Activated CD8-positive, alpha-beta T cell treated with anti-CD3 and anti-CD28 coated beads, Interleukin-2, amount 10 ng/mL, durations not matched to agents 7 days and 5 days (primary cell): Measurements from ENCODE around the gene DGKE. TPM values are rescaled to one million over a fixed set of nuclear protein-coding genes. Genes with fewer than 3 reads are reported as not detected.

Experiments used
- ATAC-seq: fragments of 150-1000 bp; cut with Tn5 transposase; one replicate; pipeline ENCODE4 v1.10.0; 2021; ENCODE audit warnings: moderate library complexity
- CTCF ChIA-PET: fragments of 350-600 bp; sonication (Branson Sonifier 250); formaldehyde crosslinking; loops from one replicate; lab custom pipeline; 2021; ENCODE audit warnings: antibody characterized with exemption; lab: Charles Lee
- POLR2A ChIA-PET: fragments of 350-600 bp; sonication (Branson Sonifier 250); formaldehyde crosslinking; loops from one replicate; lab custom pipeline; 2021; ENCODE audit warnings: antibody characterized with exemption; lab: Charles Lee
- DNase-seq: peaks from one replicate; pipeline ENCODE4 v3.0.0-alpha.2; 2020
- H3K27ac Mint-ChIP-seq: one replicate; pipeline ENCODE4 v1.8.0; 2021; ENCODE audit warnings: mild to moderate bottlenecking, mixed read lengths
- H3K27me3 Mint-ChIP-seq: one replicate; pipeline ENCODE4 v1.8.0; 2021; ENCODE audit warnings: low read depth, mixed read lengths
- H3K36me3 Mint-ChIP-seq: one replicate; pipeline ENCODE4 v1.8.0; 2021; ENCODE audit warnings: low read depth, mixed read lengths
- H3K4me1 Mint-ChIP-seq: one replicate; pipeline ENCODE4 v1.8.0; 2021; ENCODE audit warnings: low read depth, mixed read lengths
- H3K4me3 Mint-ChIP-seq: one replicate; pipeline ENCODE4 v1.8.0; 2021; ENCODE audit warnings: mild to moderate bottlenecking, mixed read lengths
- H3K9me3 Mint-ChIP-seq: one replicate; pipeline ENCODE4 v1.8.0; 2022; ENCODE audit warnings: mixed read lengths; ENCODE audit not compliant: insufficient read depth
- total RNA-seq, 2 experiments: library from RNA; stranded (reverse); gene quantifications; one replicate each; pipeline ENCODE4 v1.2.3, GENCODE V29; 2021

Gene DGKE
- total RNA-seq, 2 experiments from 2014 or later, result 30.8 to 31.1 TPM

DNA sequence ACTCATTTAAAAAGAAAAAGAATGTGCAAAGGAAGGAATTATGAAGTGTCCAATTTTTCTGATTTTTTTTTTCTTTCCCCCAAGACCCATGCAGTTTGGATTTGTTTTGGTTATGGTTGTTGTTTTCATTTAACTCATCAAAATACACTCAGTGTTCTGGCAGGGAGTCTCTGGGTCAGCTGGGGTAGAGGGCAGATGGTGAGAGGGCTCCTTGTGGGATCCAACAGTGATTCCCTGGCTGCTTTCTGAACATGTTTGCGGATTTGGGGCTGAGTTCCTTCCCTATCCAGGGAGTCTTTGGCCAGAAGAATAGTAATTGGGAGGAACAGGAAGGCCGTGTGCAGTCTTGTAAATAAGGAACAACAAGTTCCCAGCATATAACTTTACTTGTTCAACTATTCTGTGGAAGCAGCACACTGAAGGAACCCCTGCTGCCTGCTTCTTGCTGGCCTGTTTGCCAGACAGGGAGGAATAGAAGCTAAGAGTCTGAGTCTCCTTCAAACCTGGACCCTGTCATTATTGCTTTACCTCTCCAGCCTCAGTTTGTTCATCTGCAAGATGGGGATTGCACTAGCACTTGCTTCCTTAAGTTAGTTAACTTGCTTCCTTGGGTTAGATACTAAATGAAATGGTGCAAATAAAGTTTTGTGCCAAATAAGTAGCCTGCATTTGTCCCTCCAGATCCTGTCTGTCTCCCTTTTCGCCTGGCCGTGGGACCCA is 32.3 kb upstream of the DGKE start:
- ATAC-seq (no peak), DNase-seq (no peak)
- POLR2A ChIA-PET, result no interaction called here
- Mint-ChIP-seq H3K9me3 (no peaks in the 10 kb centered on the region), H3K36me3 (no peaks in the 10 kb centered on the region), H3K4me1 (no peaks in the 10 kb centered on the region), H3K27ac (no peak overlapping the region), H3K27me3 (no peaks in the 10 kb centered on the region), H3K4me3 (no peak overlapping the region)
- CTCF ChIA-PET, result interaction anchor here (0.8 kb wide), 1 partner anchor 18 kb away, joined by 3 read pairs; no protein-coding TSS in a partner anchor

DNA sequence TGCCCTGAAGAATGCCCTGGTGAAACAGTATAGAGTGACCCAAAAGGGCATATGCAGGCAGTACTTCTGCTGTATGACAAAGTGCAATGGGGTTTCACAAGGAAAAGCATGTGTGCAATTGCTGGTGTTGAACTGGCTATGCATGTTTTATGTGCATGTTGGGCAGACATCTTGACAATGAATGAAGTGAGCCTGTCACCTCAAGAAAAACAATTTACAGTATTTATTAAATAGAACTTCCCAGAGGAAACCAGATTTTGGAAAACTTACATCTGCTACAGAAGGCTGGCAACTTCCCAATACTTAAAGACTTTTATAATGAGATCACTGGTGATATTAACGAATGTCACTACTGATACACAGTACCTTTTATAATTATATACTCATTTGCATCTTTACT is 30.9 kb upstream of the DGKE start:
- H3K27me3 Mint-ChIP-seq, result no peaks in the 10 kb centered on the region
- no peak for DNase-seq
- no peaks in the 10 kb centered on the region for H3K9me3 Mint-ChIP-seq
- no peak for ATAC-seq
- no peak overlapping the region for H3K4me3 Mint-ChIP-seq
- CTCF ChIA-PET, result no interaction called here
- H3K4me1 Mint-ChIP-seq, result no peaks in the 10 kb centered on the region
- H3K36me3 Mint-ChIP-seq, result no peaks in the 10 kb centered on the region
- POLR2A ChIA-PET, result no interaction called here
- no peak overlapping the region for H3K27ac Mint-ChIP-seq

DNA sequence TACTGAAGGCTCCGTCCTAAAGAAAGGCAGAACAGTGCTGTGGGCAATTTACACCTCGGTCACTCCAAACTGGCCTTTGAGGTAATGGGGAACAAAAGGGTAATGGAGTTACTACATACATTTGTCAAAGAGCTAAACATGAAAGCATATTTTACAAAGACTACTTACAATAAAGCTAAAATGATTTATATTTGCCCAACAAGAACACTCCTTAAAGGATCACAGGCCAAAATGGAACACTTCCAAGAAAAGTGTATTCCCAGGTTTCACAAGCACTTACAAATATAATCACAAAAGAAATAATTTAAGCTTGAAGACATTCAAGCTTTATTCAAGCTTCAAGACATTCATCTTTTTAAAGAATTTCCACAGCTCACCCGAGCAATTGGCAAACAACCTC is 29.5 kb upstream of the DGKE start:
- Mint-ChIP-seq H3K27me3 (no peaks in the 10 kb centered on the region), H3K36me3 (no peaks in the 10 kb centered on the region), H3K4me3 (no peak overlapping the region), H3K4me1 (no peaks in the 10 kb centered on the region), H3K9me3 (no peaks in the 10 kb centered on the region), H3K27ac (no peak overlapping the region)
- POLR2A ChIA-PET, result no interaction called here
- CTCF ChIA-PET, result interaction anchor here (1.0 kb wide), 1 partner anchor 15 kb away, joined by 7 read pairs; no protein-coding TSS in a partner anchor
- ATAC-seq (no peak), DNase-seq (no peak)

DNA sequence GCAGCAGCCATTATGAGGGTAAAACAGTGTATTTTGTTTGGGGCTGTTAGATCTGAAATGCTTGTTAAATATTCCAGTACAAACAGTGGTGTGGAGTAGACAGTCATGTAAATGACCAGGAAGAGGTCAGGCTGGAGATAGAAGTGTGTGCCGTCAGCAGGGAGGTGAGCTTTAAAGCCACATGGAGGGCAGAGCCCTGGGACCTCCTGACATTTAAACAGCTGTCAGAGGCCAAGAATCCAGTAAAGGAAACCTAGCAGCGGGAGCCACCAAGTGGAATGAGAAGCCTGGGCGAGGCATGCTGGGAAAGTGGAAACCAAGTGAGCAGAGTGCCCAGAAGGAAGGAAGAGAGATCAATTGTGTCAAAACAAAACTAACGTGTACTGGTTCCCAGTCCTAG is 27.0 kb upstream of the DGKE start:
- Mint-ChIP-seq H3K4me1 (no peaks in the 10 kb centered on the region), H3K27me3 (no peaks in the 10 kb centered on the region), H3K36me3 (no peaks in the 10 kb centered on the region), H3K27ac (no peak overlapping the region), H3K4me3 (no peak overlapping the region), H3K9me3 (no peaks in the 10 kb centered on the region)
- ChIA-PET POLR2A (no interaction called here), CTCF (interaction anchor here (1.0 to 1.1 kb wide), 2 partner anchors 13 to 18 kb away, joined by 3 to 6 read pairs; no protein-coding TSS in a partner anchor)
- ATAC-seq (no peak), DNase-seq (no peak)

DNA sequence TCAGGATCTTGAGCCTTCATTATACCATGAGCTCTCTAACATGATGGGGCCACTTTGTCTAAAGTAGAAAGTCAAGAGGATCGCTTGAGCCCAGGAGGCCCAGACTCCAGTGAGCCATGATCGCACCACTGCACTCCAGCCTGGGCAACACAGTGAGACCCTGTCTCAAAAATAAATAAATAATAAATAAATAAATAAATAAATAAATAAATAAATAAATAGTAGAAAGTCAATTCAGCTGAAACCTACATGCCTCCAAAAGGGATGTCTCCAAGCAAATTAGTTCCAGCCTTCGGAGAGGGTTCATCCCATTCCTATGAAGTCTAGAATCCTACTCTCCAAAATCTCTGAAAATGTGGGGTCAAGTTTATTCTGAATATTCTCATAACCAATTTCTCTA is 26.2 kb upstream of the DGKE start:
- no peaks in the 10 kb centered on the region for H3K9me3 Mint-ChIP-seq
- ATAC-seq (no peak), DNase-seq (no peak)
- no peak overlapping the region for H3K4me3 Mint-ChIP-seq
- ChIA-PET POLR2A (no interaction called here), CTCF (interaction anchor here (1.0 to 1.1 kb wide), 2 partner anchors 12 to 17 kb away, joined by 3 to 6 read pairs; no protein-coding TSS in a partner anchor)
- H3K27ac Mint-ChIP-seq, result no peak overlapping the region
- no peaks in the 10 kb centered on the region for H3K4me1 Mint-ChIP-seq
- no peaks in the 10 kb centered on the region for H3K36me3 Mint-ChIP-seq
- no peaks in the 10 kb centered on the region for H3K27me3 Mint-ChIP-seq

DNA sequence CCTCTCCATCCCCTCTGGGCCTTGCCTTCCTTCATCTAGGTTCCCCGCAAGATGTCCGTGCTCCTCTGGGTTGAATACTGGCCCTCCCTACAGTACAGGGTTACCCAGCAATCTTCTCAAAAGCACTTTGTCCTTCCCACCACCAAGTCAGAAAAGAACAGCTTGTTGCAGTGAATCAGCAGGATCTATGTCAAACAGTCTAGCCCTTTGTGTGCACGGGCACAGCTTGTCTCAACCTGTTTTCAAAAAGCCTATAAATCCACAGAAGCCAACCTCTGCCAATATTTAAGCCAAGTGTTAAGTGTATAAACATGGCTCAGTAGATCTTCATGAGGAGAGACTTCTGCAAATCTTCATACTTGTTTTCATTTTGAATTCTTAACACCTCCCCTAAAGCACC is 25.4 kb upstream of the DGKE start:
- ATAC-seq (no peak), DNase-seq (no peak)
- H3K4me1 Mint-ChIP-seq, result no peaks in the 10 kb centered on the region
- POLR2A ChIA-PET, result no interaction called here
- CTCF ChIA-PET, result no interaction called here
- no peaks in the 10 kb centered on the region for H3K9me3 Mint-ChIP-seq
- H3K36me3 Mint-ChIP-seq, result no peaks in the 10 kb centered on the region
- H3K27me3 Mint-ChIP-seq, result peaks cover 5% of the 10 kb centered on the region
- H3K27ac Mint-ChIP-seq, result no peak overlapping the region
- H3K4me3 Mint-ChIP-seq, result no peak overlapping the region

DNA sequence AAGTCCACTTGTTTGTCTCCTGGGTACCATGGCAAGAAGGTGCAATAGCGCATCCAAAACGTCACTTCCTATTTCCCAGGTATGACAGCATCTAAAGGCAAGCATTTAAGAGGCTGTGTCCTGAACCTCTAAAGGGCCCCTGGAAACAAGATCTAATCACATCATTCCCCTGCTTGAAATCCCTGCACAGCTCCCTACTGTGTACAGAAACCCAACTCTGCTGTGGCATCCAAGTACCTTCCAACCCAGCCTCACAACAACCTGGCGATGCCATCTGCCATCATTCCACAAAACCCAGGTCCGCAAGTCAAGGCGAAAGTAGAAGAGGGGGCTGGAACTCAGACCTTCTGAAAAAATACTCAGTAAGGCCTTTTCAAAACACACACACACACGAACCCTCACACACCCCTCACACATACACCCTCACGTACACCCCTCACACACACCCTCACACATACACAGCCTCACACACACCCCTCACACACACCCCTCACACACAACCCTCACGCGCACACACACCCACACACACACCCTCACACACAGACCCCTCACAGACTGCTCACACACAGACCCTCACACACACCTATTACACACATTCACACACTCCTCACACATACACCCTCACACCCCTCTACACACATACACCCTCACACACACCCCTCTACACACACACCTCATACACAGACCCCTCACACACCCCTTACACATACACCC is 24.7 kb upstream of the DGKE start:
- Mint-ChIP-seq H3K9me3 (no peaks in the 10 kb centered on the region), H3K27me3 (peaks cover 5% of the 10 kb centered on the region), H3K27ac (no peak overlapping the region), H3K36me3 (no peaks in the 10 kb centered on the region), H3K4me3 (no peak overlapping the region), H3K4me1 (no peaks in the 10 kb centered on the region)
- DNase-seq (no peak), ATAC-seq (no peak)
- ChIA-PET POLR2A (no interaction called here), CTCF (no interaction called here)

DNA sequence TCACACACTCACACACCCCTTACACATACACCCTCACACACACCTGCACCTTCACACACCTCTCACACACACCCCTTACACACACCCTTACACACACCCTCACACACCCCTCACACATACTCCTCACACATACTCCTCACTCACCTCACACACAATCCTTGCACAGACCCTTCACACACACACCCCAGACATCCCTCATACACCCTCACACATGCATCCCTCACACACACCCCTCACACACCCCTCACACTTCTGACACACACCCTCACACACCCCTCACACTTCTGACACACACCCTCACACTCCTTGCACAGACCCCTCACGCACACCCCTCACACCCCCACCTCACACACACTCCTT is 24.2 kb upstream of the DGKE start:
- Mint-ChIP-seq H3K4me3 (no peak overlapping the region), H3K4me1 (no peaks in the 10 kb centered on the region), H3K27ac (no peak overlapping the region), H3K9me3 (no peaks in the 10 kb centered on the region), H3K27me3 (peaks cover 5% of the 10 kb centered on the region), H3K36me3 (no peaks in the 10 kb centered on the region)
- ChIA-PET POLR2A (no interaction called here), CTCF (no interaction called here)
- no peak for DNase-seq
- no peak for ATAC-seq

DNA sequence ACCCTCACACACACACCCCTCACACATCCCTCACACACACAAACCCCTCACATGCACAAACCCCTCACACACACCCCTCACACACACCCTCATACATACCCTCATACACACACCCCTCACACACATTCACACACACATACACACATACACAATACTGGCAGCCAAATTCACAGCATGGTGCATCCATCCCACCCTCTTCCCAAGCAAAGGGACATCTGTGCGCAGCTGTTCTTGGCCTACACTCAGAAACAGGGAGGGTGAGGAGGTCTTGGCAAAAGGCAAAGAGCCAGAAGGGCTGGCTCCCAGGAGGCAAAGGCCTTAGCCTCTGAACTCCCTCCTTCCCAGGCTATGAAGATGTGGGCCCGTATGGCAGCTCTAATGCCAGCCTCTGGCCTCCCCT is 23.6 kb upstream of the DGKE start:
- Mint-ChIP-seq H3K27me3 (peaks cover 5% of the 10 kb centered on the region), H3K4me3 (no peak overlapping the region), H3K9me3 (no peaks in the 10 kb centered on the region), H3K4me1 (no peaks in the 10 kb centered on the region), H3K27ac (no peak overlapping the region), H3K36me3 (no peaks in the 10 kb centered on the region)
- ChIA-PET CTCF (no interaction called here), POLR2A (no interaction called here)
- no peak for DNase-seq
- no peak for ATAC-seq

DNA sequence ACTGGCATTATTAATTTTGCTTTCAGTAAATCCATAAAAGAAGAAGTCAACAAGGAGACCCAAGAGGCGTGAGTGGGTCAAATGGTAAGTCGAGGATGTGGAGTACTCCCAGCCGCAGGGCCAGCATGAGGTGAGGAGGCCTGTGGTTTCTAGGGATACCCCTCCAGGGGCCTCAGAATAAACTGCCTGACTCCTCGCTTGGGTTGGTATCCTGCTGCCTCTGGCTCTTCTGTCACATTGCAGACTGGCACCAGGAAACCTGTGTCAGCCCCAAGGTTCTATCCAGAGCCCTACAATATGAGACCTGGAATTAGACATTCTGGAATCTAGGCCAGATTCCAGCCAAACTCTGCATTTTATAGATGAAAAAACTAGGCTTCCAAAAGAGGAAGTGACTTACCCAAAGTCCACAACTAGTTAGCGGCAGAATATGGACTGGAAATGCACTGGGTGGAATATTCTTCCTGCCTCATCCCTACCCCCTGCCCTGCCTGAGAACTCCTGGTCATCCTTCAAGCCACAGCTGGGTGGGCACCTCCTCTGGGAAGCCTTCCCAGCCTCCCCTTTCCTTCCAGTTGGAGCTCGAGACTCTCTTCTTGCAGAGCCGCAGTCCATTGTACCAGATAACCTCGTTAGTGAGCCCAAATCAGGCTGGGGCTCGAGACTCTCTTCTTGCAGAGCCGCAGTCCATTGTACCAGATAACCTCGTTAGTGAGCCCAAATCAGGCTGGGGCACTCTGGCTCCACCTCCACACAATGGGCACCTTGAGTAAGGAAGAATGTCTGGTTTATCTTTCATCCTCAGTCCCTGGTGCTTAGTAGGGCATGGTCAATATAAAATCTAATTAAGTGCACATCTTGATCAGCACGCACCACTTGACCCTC is 22.8 kb upstream of the DGKE start:
- CTCF ChIA-PET, result interaction anchor here (0.6 kb wide), 1 partner anchor 96 kb away, joined by 3 read pairs; no protein-coding TSS in a partner anchor
- DNase-seq (no peak), ATAC-seq (no peak)
- Mint-ChIP-seq H3K27ac (no peak overlapping the region), H3K9me3 (no peaks in the 10 kb centered on the region), H3K4me3 (no peak overlapping the region), H3K27me3 (peaks cover 5% of the 10 kb centered on the region), H3K4me1 (no peaks in the 10 kb centered on the region), H3K36me3 (no peaks in the 10 kb centered on the region)
- POLR2A ChIA-PET, result no interaction called here

DNA sequence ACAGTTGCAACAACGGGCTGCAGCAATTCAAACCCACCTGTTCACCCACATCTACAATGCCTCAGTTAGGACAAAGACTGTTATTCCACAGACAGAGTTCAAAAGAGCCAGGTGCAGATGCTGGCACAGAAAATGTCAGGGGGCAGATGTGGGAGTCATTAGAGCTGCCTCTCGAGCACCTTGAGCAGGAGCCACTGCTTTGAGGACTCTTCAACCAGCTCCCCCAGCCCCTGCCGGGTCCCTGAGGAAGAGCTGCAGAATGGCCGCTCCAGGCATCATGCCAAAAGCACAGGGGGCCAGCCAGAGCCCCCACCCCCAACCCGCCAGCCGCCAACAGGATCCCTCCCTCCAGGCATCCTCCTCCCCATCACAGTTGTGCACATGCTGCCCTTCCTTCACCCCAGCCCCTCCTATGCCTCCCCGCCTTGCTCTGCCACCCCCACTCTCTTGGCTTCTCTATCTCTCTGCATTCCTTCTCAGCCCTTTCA is 21.0 kb upstream of the DGKE start:
- ATAC-seq, result no peak

More for the DNA sequence above, 21.0 kb upstream of the DGKE start:
- H3K4me1 Mint-ChIP-seq, result no peaks in the 10 kb centered on the region
- DNase-seq, result no peak
- ChIA-PET CTCF (no interaction called here), POLR2A (interaction anchor here (1.4 kb wide), 1 partner anchor 12 kb away, joined by 4 read pairs; no protein-coding TSS in a partner anchor)
- H3K36me3 Mint-ChIP-seq, result no peaks in the 10 kb centered on the region
- H3K9me3 Mint-ChIP-seq, result no peaks in the 10 kb centered on the region
- H3K27me3 Mint-ChIP-seq, result peaks cover 5% of the 10 kb centered on the region
- no peak overlapping the region for H3K27ac Mint-ChIP-seq
- H3K4me3 Mint-ChIP-seq, result no peak overlapping the region
